Measurements from ENCODE around the gene PTPRN2.

Gene PTPRN2

GRCh38 chr7:157500171-157500960, 1087.3 kb downstream of the PTPRN2 start:
- DNase-seq (ENCODE audit: low read depth): no peak
- TF ChIP-seq MAX (IDR thresholded peaks at IDR 0.05; ENCODE audit: low read depth, low read length): no peak
- no peak for TF ChIP-seq MYC (IDR thresholded peaks at IDR 0.05; ENCODE audit: low read depth, low read length)
- no peak for TF ChIP-seq POLR2A (IDR thresholded peaks at IDR 0.05; ENCODE audit: extremely low read depth, insufficient read length)
- no peak for TF ChIP-seq CTCF (IDR thresholded peaks at IDR 0.05; ENCODE audit: low read depth, low read length)
- H3K4me3 ChIP-seq (ENCODE audit: low read depth, low read length): no peak overlapping the region

- TF ChIP-seq MAX (IDR thresholded peaks at IDR 0.05; ENCODE audit: low read depth, low read length) (no peak), POLR2A (IDR thresholded peaks at IDR 0.05; ENCODE audit: extremely low read depth, insufficient read length) (no peak), MYC (IDR thresholded peaks at IDR 0.05; ENCODE audit: low read depth, low read length) (no peak), CTCF (IDR thresholded peaks at IDR 0.05; ENCODE audit: low read depth, low read length) (no peak)
- no peak for DNase-seq (ENCODE audit: low read depth)
- no peak overlapping the region for H3K4me3 ChIP-seq (ENCODE audit: low read depth, low read length)
Measured at GRCh38 chr7:157499835-157500153, 1087.8 kb downstream of the PTPRN2 start.

GRCh38 chr7:157499121-157499834, 1088.3 kb downstream of the PTPRN2 start:
- no peak for TF ChIP-seq CTCF (IDR thresholded peaks at IDR 0.05; ENCODE audit: low read depth, low read length)
- no peak for TF ChIP-seq POLR2A (IDR thresholded peaks at IDR 0.05; ENCODE audit: extremely low read depth, insufficient read length)
- TF ChIP-seq MYC (IDR thresholded peaks at IDR 0.05; ENCODE audit: low read depth, low read length): no peak
- TF ChIP-seq MAX (IDR thresholded peaks at IDR 0.05; ENCODE audit: low read depth, low read length): no peak
- no peak overlapping the region for H3K4me3 ChIP-seq (ENCODE audit: low read depth, low read length)
- DNase-seq (ENCODE audit: low read depth): no peak

- TF ChIP-seq CTCF (IDR thresholded peaks at IDR 0.05; ENCODE audit: low read depth, low read length) (no peak), MAX (IDR thresholded peaks at IDR 0.05; ENCODE audit: low read depth, low read length) (no peak), POLR2A (IDR thresholded peaks at IDR 0.05; ENCODE audit: extremely low read depth, insufficient read length) (no peak), MYC (IDR thresholded peaks at IDR 0.05; ENCODE audit: low read depth, low read length) (no peak)
- DNase-seq (ENCODE audit: low read depth): no peak
- no peak overlapping the region for H3K4me3 ChIP-seq (ENCODE audit: low read depth, low read length)
Measured at GRCh38 chr7:157498657-157499056, 1089.0 kb downstream of the PTPRN2 start.

GRCh38 chr7:157497744-157498651, 1089.6 kb downstream of the PTPRN2 start:
- no peak for DNase-seq (ENCODE audit: low read depth)
- H3K4me3 ChIP-seq (ENCODE audit: low read depth, low read length): no peak overlapping the region

More at GRCh38 chr7:157497744-157498651, 1089.6 kb downstream of the PTPRN2 start:
- TF ChIP-seq MYC (IDR thresholded peaks at IDR 0.05; ENCODE audit: low read depth, low read length) (no peak), MAX (IDR thresholded peaks at IDR 0.05; ENCODE audit: low read depth, low read length) (no peak), POLR2A (IDR thresholded peaks at IDR 0.05; ENCODE audit: extremely low read depth, insufficient read length) (no peak), CTCF (IDR thresholded peaks at IDR 0.05; ENCODE audit: low read depth, low read length) (no peak)
